A673 (cell line): ENCODE data around the gene DXO.

Experiments
- CTCF ChIP-seq: fragments of 300-800, 200-600 bp; sonication (generic); conservative IDR thresholded peaks from 2 replicates; pipeline ENCODE4 v1.5.1; 2017; ENCODE audit warnings: low read depth, mild to moderate bottlenecking, antibody characterized with exemption, low read length, moderate library complexity, mixed read lengths
- EZH2 ChIP-seq: fragments of 200-600 bp; sonication (generic); IDR thresholded peaks from 2 replicates; pipeline ENCODE4 v1.6.1; 2017; ENCODE audit warnings: borderline replicate concordance, low read depth, mild to moderate bottlenecking, mixed read lengths, antibody characterized with exemption, low read length; ENCODE audit not compliant: poor library complexity, severe bottlenecking

GRCh38 chr6:31949926-31950548 is 21.9 kb downstream of the DXO start:
- TF ChIP-seq CTCF (no peak), EZH2 (no peak)
